MCF 10A (cell line): ENCODE data around the gene TMEM163. TPM values are rescaled to one million over a fixed set of nuclear protein-coding genes. Genes with fewer than 3 reads are reported as not detected.

Source experiments
- BruUV-seq: library from RNA; stranded (reverse); fragments of 400-500 nt; replicated peaks from 2 replicates; lab custom pipeline; 2021; lab: Mats Ljungman, UMichigan
- CTCF ChIA-PET: fragments of 300-600 bp; sonication (Branson Sonifier 250); formaldehyde crosslinking; extraction: SDS; loops from one replicate; lab custom pipeline; 2021; ENCODE audit warnings: antibody characterized with exemption, inconsistent platforms; lab: Yijun Ruan, JAX
- POLR2A ChIA-PET: fragments of 300-600, 350-650 bp; sonication (Branson Sonifier 250); formaldehyde crosslinking; extraction: SDS; loops from one replicate; lab custom pipeline; 2020; ENCODE audit warnings: antibody characterized with exemption, inconsistent platforms; lab: Yijun Ruan, JAX
- DNase-seq: peaks from one replicate; pipeline ENCODE4 v3.0.0-alpha.2; 2018; ENCODE audit not compliant: unreplicated experiment
- H3K27ac Mint-ChIP-seq: one replicate; pipeline ENCODE4 v1.8.0; 2022; ENCODE audit warnings: mild to moderate bottlenecking, low read depth, mixed read lengths; ENCODE audit not compliant: unreplicated experiment
- H3K27me3 Mint-ChIP-seq: one replicate; pipeline ENCODE4 v1.8.0; 2022; ENCODE audit warnings: mixed read lengths; ENCODE audit not compliant: insufficient read depth, unreplicated experiment
- H3K36me3 Mint-ChIP-seq: one replicate; pipeline ENCODE4 v1.8.0; 2022; ENCODE audit warnings: mild to moderate bottlenecking, moderate library complexity, mixed read lengths; ENCODE audit not compliant: insufficient read depth, unreplicated experiment
- H3K4me1 Mint-ChIP-seq: one replicate; pipeline ENCODE4 v1.8.0; 2022; ENCODE audit warnings: mixed read lengths; ENCODE audit not compliant: insufficient read depth, unreplicated experiment
- H3K4me3 Mint-ChIP-seq: one replicate; pipeline ENCODE4 v1.8.0; 2022; ENCODE audit warnings: mild to moderate bottlenecking, moderate library complexity, mixed read lengths; ENCODE audit not compliant: unreplicated experiment
- H3K9me3 Mint-ChIP-seq: one replicate; pipeline ENCODE4 v1.8.0; 2022; ENCODE audit warnings: mixed read lengths; ENCODE audit not compliant: unreplicated experiment
- CTCF ChIP-seq: fragments of 200-600 bp; IDR thresholded peaks from one replicate; pipeline ENCODE4 v1.8.0; 2022; ENCODE audit warnings: antibody characterized with exemption, mild to moderate bottlenecking; ENCODE audit not compliant: unreplicated experiment
- intact Hi-C: fragments of 100-400 bp; cut with micrococcal nuclease; formaldehyde crosslinking; loops from 2 replicates; pipeline ENCODE4 v1.14.1; 2022
- total RNA-seq: library from RNA; stranded (reverse); gene quantifications from 2 replicates; pipeline ENCODE4 v1.2.3, GENCODE V29; 2022

TMEM163 gene
- total RNA-seq, 1 experiment from 2014 or later, result not detected

- CTCF ChIA-PET, result interaction anchor here (0.8 to 6.4 kb wide), 7 partner anchors 11 to 329 kb away, joined by 3 to 105 read pairs (median 4); no protein-coding TSS in a partner anchor
- no peak for TF ChIP-seq CTCF
- intact Hi-C loops, result no loop called here
- Mint-ChIP-seq H3K9me3 (no peaks in the 10 kb centered on the region), H3K27ac (no peak overlapping the region), H3K4me1 (peaks cover 5% of the 10 kb centered on the region), H3K4me3 (no peak overlapping the region), H3K36me3 (peaks cover 20% of the 10 kb centered on the region), H3K27me3 (no peaks in the 10 kb centered on the region)
- DNase-seq, result no peak
- BruUV-seq, result no TSS peak
- POLR2A ChIA-PET, result no interaction called here
Observed at GRCh38 chr2:134447669-134448068, 271.1 kb downstream of the TMEM163 start.

- TF ChIP-seq CTCF, result no peak
- Mint-ChIP-seq H3K9me3 (no peaks in the 10 kb centered on the region), H3K4me3 (no peak overlapping the region), H3K4me1 (peaks cover 5% of the 10 kb centered on the region), H3K27ac (no peak overlapping the region), H3K36me3 (peaks cover 20% of the 10 kb centered on the region), H3K27me3 (no peaks in the 10 kb centered on the region)
- intact Hi-C loops, result no loop called here
- peak; percentile 23 for DNase-seq
- ChIA-PET CTCF (interaction anchor here (0.6 to 1.5 kb wide), 9 partner anchors 17 to 456 kb away, joined by 3 to 4 read pairs (median 3); no protein-coding TSS in a partner anchor), POLR2A (no interaction called here)
- BruUV-seq, result no TSS peak
Observed at GRCh38 chr2:134446383-134447017, 272.3 kb downstream of the TMEM163 start.

- no peaks in the 10 kb centered on the region for H3K27me3 Mint-ChIP-seq
- no peak overlapping the region for H3K27ac Mint-ChIP-seq
- DNase-seq, result no peak
- POLR2A ChIA-PET, result no interaction called here
- no peak overlapping the region for H3K4me3 Mint-ChIP-seq
- BruUV-seq, result no TSS peak
- intact Hi-C loops, result no loop called here
- no peaks in the 10 kb centered on the region for H3K9me3 Mint-ChIP-seq
- TF ChIP-seq CTCF, result no peak
- CTCF ChIA-PET, result interaction anchor here (0.5 to 1.5 kb wide), 8 partner anchors 16 to 327 kb away, joined by 3 to 4 read pairs (median 3); no protein-coding TSS in a partner anchor
- H3K4me1 Mint-ChIP-seq, result peaks cover 5% of the 10 kb centered on the region
- H3K36me3 Mint-ChIP-seq, result peaks cover 20% of the 10 kb centered on the region
Observed at GRCh38 chr2:134445985-134446382, 272.8 kb downstream of the TMEM163 start.

- no peaks in the 10 kb centered on the region for H3K4me1 Mint-ChIP-seq
- no peak overlapping the region for H3K4me3 Mint-ChIP-seq
- H3K9me3 Mint-ChIP-seq, result no peaks in the 10 kb centered on the region
- H3K27me3 Mint-ChIP-seq, result no peaks in the 10 kb centered on the region
- CTCF ChIA-PET, result interaction anchor here (0.5 to 1.5 kb wide), 3 partner anchors 68 to 147 kb away, joined by 3 to 4 read pairs (median 4); no protein-coding TSS in a partner anchor
- no peak for TF ChIP-seq CTCF
- H3K36me3 Mint-ChIP-seq, result peaks cover 20% of the 10 kb centered on the region
- no peak overlapping the region for H3K27ac Mint-ChIP-seq
- POLR2A ChIA-PET, result interaction anchor here (0.6 kb wide), 1 partner anchor 445 kb away, joined by 3 read pairs; no protein-coding TSS in a partner anchor
- no peak for DNase-seq
- intact Hi-C loops, result no loop called here
- no TSS peak for BruUV-seq
Observed at GRCh38 chr2:134445116-134445515, 273.7 kb downstream of the TMEM163 start.
